Epidermal melanocyte (primary cell): Measurements from ENCODE around the gene PCBP3.

ENCODE experiments used
- DNase-seq: peaks from one replicate; pipeline ENCODE4 v3.0.0; 2011; ENCODE audit warnings: low spot score; ENCODE audit not compliant: insufficient read length

The PCBP3 gene

GRCh38 chr21:45859041-45859761 lies 215.7 kb downstream of the PCBP3 start:
- no peak for DNase-seq

- DNase-seq: no peak
These were observed 216.3 kb downstream of the PCBP3 start for GRCh38 chr21:45859762-45860357.

- DNase-seq: no peak
These were observed 217.1 kb downstream of the PCBP3 start for GRCh38 chr21:45860493-45861155.

GRCh38 chr21:45861156-45861870 lies 217.8 kb downstream of the PCBP3 start:
- no peak for DNase-seq

GRCh38 chr21:45862543-45863207 lies 219.2 kb downstream of the PCBP3 start:
- DNase-seq: no peak

- no peak for DNase-seq
These were observed 219.7 kb downstream of the PCBP3 start for GRCh38 chr21:45863267-45863666.

GRCh38 chr21:45863751-45864150 lies 220.2 kb downstream of the PCBP3 start:
- DNase-seq: no peak

GRCh38 chr21:45864436-45864835 lies 220.9 kb downstream of the PCBP3 start:
- no peak for DNase-seq

- no peak for DNase-seq
These were observed 221.7 kb downstream of the PCBP3 start for GRCh38 chr21:45865106-45865835.

- DNase-seq: no peak
These were observed 223.0 kb downstream of the PCBP3 start for GRCh38 chr21:45866551-45866950.

GRCh38 chr21:45867041-45867666 lies 223.6 kb downstream of the PCBP3 start:
- DNase-seq: no peak

GRCh38 chr21:45867671-45868081 lies 224.2 kb downstream of the PCBP3 start:
- DNase-seq: no peak

GRCh38 chr21:45868086-45868485 lies 224.6 kb downstream of the PCBP3 start:
- no peak for DNase-seq

GRCh38 chr21:45868488-45868887 lies 225.0 kb downstream of the PCBP3 start:
- no peak for DNase-seq

GRCh38 chr21:45869121-45870007 lies 225.8 kb downstream of the PCBP3 start:
- DNase-seq: no peak

- DNase-seq: no peak
These were observed 226.9 kb downstream of the PCBP3 start for GRCh38 chr21:45870421-45870820.

GRCh38 chr21:45870851-45871615 lies 227.5 kb downstream of the PCBP3 start:
- no peak for DNase-seq

- no peak for DNase-seq
These were observed 228.2 kb downstream of the PCBP3 start for GRCh38 chr21:45871616-45872236.
